Lower leg skin (tissue), 3 donors: ENCODE measurements around the gene CCR4.

Experiments used
- POLR2A ChIP-seq, 2 donors: fragments of 450-650 bp; IDR thresholded peaks; one replicate each; pipeline ENCODE4 v1.6.1; 2016 to 2017; ENCODE audit warnings: antibody characterized with exemption in 2 of 2, mild to moderate bottlenecking in 1 of 2, moderate library complexity in 1 of 2
- TF ChIP-seq, protein P1 (sequence below), 3 donors: fragments of 450-650 bp; IDR thresholded peaks; one replicate each; pipeline ENCODE4 v1.5.1; 2016; ENCODE audit warnings: antibody characterized with exemption in 3 of 3, mild to moderate bottlenecking in 3 of 3, moderate library complexity in 2 of 3

DNA sequence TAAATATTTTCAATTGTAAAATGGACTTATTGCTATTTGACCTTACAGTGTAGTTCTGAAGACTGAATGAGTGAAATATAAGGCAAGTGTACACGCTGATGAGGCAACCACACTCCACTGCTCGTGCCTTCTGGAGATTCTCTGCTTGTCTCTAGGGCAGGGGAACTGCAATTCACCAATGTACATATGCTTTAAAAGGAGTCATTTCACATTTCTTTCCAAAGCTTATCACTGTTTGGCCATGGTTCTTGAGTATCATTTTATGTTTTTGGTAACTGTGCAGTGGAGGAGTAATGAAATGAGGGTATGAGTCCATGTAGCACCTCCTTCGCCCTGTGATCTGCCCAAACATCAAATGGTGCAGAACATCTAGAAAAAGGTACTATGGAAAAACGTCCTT is 43.7 kb downstream of the CCR4 start:
- TF ChIP-seq, protein P1, sequence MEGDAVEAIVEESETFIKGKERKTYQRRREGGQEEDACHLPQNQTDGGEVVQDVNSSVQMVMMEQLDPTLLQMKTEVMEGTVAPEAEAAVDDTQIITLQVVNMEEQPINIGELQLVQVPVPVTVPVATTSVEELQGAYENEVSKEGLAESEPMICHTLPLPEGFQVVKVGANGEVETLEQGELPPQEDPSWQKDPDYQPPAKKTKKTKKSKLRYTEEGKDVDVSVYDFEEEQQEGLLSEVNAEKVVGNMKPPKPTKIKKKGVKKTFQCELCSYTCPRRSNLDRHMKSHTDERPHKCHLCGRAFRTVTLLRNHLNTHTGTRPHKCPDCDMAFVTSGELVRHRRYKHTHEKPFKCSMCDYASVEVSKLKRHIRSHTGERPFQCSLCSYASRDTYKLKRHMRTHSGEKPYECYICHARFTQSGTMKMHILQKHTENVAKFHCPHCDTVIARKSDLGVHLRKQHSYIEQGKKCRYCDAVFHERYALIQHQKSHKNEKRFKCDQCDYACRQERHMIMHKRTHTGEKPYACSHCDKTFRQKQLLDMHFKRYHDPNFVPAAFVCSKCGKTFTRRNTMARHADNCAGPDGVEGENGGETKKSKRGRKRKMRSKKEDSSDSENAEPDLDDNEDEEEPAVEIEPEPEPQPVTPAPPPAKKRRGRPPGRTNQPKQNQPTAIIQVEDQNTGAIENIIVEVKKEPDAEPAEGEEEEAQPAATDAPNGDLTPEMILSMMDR (IDR thresholded peaks at IDR 0.05): no peak
- TF ChIP-seq POLR2A (IDR thresholded peaks at IDR 0.05): no peak
